IMR-90 (cell line): ENCODE data around the gene GHR. TPM values are rescaled to one million over a fixed set of nuclear protein-coding genes. Genes with fewer than 3 reads are reported as not detected.

Experiments
- ATAC-seq: fragments of 200-7000 bp; cut with Tn5 transposase; 2 replicates; pipeline ENCODE4 v1.9.1; 2020; ENCODE audit warnings: low read depth, mild to moderate bottlenecking, moderate library complexity
- BruUV-seq: library from RNA; stranded (reverse); fragments of 400-500 nt; replicated peaks from 2 replicates; lab custom pipeline; 2021; lab: Mats Ljungman, UMichigan
- CTCF ChIA-PET: fragments of 300-600 bp; formaldehyde crosslinking; extraction: SDS; loops from one replicate; lab custom pipeline; 2021; ENCODE audit warnings: antibody characterized with exemption; lab: Yijun Ruan, JAX
- POLR2A ChIA-PET: fragments of 300-600 bp; sonication (Branson Sonifier 250); formaldehyde crosslinking; loops from one replicate; lab custom pipeline; 2022; ENCODE audit warnings: antibody characterized with exemption; ENCODE audit not compliant: unreplicated experiment; lab: Charles Lee
- DNase-seq: peaks from one replicate; pipeline ENCODE4 v3.0.0; 2013
- H2AFZ ChIP-seq: replicated peaks from 2 replicates; pipeline ENCODE3; 2013; ENCODE audit warnings: low read length, mild to moderate bottlenecking; ENCODE audit not compliant: poor library complexity
- H2AK5ac ChIP-seq: 2 replicates; pipeline ENCODE4 v1.6.1; 2013; ENCODE audit warnings: low read depth, low read length, inconsistent platforms
- H2AK9ac ChIP-seq: replicated peaks from 2 replicates; pipeline ENCODE3; 2013; ENCODE audit warnings: mild to moderate bottlenecking, low read depth, low read length, moderate library complexity; ENCODE audit not compliant: poor library complexity
- H2BK120ac ChIP-seq: 2 replicates; pipeline ENCODE4 v1.6.1; 2013; ENCODE audit warnings: low read depth, low read length, inconsistent platforms
- H2BK15ac ChIP-seq: 3 replicates; pipeline ENCODE4 v1.6.1; 2013; ENCODE audit warnings: low read depth, low read length, inconsistent platforms
- H2BK20ac ChIP-seq: 2 replicates; pipeline ENCODE4 v1.6.1; 2013; ENCODE audit warnings: low read depth, mild to moderate bottlenecking, inconsistent platforms, low read length, moderate library complexity
- H2BK5ac ChIP-seq: 2 replicates; pipeline ENCODE4 v1.6.1; 2013; ENCODE audit warnings: mild to moderate bottlenecking, low read depth, low read length, inconsistent platforms; ENCODE audit not compliant: poor library complexity, severe bottlenecking
- H3K14ac ChIP-seq: replicated peaks from 2 replicates; pipeline ENCODE4 v1.6.1; 2013; ENCODE audit warnings: low read depth, low read length, inconsistent platforms
- H3K18ac ChIP-seq: 2 replicates; pipeline ENCODE4 v1.6.1; 2013; ENCODE audit warnings: low read depth, low read length, control low read depth
- H3K23ac ChIP-seq: 2 replicates; pipeline ENCODE4 v1.6.1; 2013; ENCODE audit warnings: low read depth, low read length, inconsistent platforms
- H3K27ac ChIP-seq: 2 replicates; pipeline ENCODE4 v1.5.1; 2013; ENCODE audit warnings: mild to moderate bottlenecking, control low read depth, low read length; ENCODE audit not compliant: insufficient read depth
- H3K27me3 ChIP-seq: 2 replicates; pipeline ENCODE4 v1.6.1; 2013; ENCODE audit warnings: low read length; ENCODE audit not compliant: control insufficient read depth, insufficient read depth
- H3K36me3 ChIP-seq: 2 replicates; pipeline ENCODE4 v1.6.1; 2013; ENCODE audit warnings: low read length, mixed read lengths; ENCODE audit not compliant: control insufficient read depth, insufficient read depth
- H3K4ac ChIP-seq: 2 replicates; pipeline ENCODE4 v1.6.1; 2013; ENCODE audit warnings: low read depth, low read length, inconsistent platforms
- H3K4me1 ChIP-seq: 2 replicates; pipeline ENCODE4 v1.6.1; 2013; ENCODE audit warnings: low read length, mixed read lengths; ENCODE audit not compliant: control insufficient read depth, insufficient read depth
- H3K4me2 ChIP-seq: 2 replicates; pipeline ENCODE4 v1.6.1; 2013; ENCODE audit warnings: low read depth, mild to moderate bottlenecking, control low read depth, low read length, moderate library complexity
- H3K4me3 ChIP-seq: 2 replicates; pipeline ENCODE4 v1.5.1; 2013; ENCODE audit warnings: low read depth, mild to moderate bottlenecking, control low read depth, low read length, moderate library complexity; ENCODE audit not compliant: insufficient read depth
- H3K56ac ChIP-seq: 2 replicates; pipeline ENCODE4 v1.6.1; 2013; ENCODE audit warnings: low read length, inconsistent platforms; ENCODE audit not compliant: insufficient read depth; ENCODE audit errors: extremely low read depth
- H3K79me1 ChIP-seq, 2 experiments: 2 replicates each; pipeline ENCODE4 v1.6.1; 2013; ENCODE audit warnings: low read length in 2 of 2, inconsistent platforms in 1 of 2, low read depth in 1 of 2
- H3K9ac ChIP-seq: 2 replicates; pipeline ENCODE4 v1.6.1; 2013; ENCODE audit warnings: low read depth, low read length, control low read depth
- H3K9me1 ChIP-seq: 2 replicates; pipeline ENCODE4 v1.6.1; 2013; ENCODE audit warnings: low read length, inconsistent platforms; ENCODE audit not compliant: insufficient read depth
- H3K9me3 ChIP-seq: 2 replicates; pipeline ENCODE4 v1.6.1; 2013; ENCODE audit warnings: low read length; ENCODE audit not compliant: control insufficient read depth, insufficient read depth
- H4K20me1 ChIP-seq: 2 replicates; pipeline ENCODE4 v1.6.1; 2013; ENCODE audit warnings: low read length, inconsistent platforms; ENCODE audit not compliant: insufficient read depth
- H4K5ac ChIP-seq: 2 replicates; pipeline ENCODE4 v1.6.1; 2013; ENCODE audit warnings: mild to moderate bottlenecking, low read depth, low read length, control low read depth
- H4K8ac ChIP-seq, 2 experiments: 2 replicates each; pipeline ENCODE4 v1.6.1; 2013; ENCODE audit warnings: low read depth in 2 of 2, low read length in 2 of 2, control low read depth in 1 of 2, inconsistent platforms in 1 of 2
- H4K91ac ChIP-seq: 2 replicates; pipeline ENCODE4 v1.6.1; 2013; ENCODE audit warnings: low read depth, low read length, inconsistent platforms; ENCODE audit not compliant: insufficient read depth
- BHLHE40 ChIP-seq: fragments of 150-350 bp; IDR thresholded peaks from 2 replicates; pipeline ENCODE4 v1.6.1; 2016; ENCODE audit warnings: mild to moderate bottlenecking, low read depth, low read length
- CTCF ChIP-seq: conservative IDR thresholded peaks from 2 replicates; pipeline ENCODE4 v1.5.1; 2012; ENCODE audit warnings: mild to moderate bottlenecking, low read depth, low read length, improper control_type of control experiment
- FOS ChIP-seq: fragments of 150-350 bp; IDR thresholded peaks from 2 replicates; pipeline ENCODE4 v1.6.1; 2016; ENCODE audit warnings: low read depth, low read length
- MAFK ChIP-seq: IDR thresholded peaks from 2 replicates; pipeline ENCODE4 v1.6.1; 2012; ENCODE audit warnings: low read depth, low read length, improper control_type of control experiment
- MXI1 ChIP-seq: IDR thresholded peaks from 2 replicates; pipeline ENCODE4 v1.6.1; 2012; ENCODE audit warnings: low read depth, mild to moderate bottlenecking, low read length, moderate library complexity, borderline replicate concordance
- NFE2L2 ChIP-seq: fragments of 150-350 bp; IDR thresholded peaks from 2 replicates; pipeline ENCODE4 v1.6.1; 2016; ENCODE audit warnings: low read depth, mild to moderate bottlenecking, low read length
- POLR2A ChIP-seq: IDR thresholded peaks from 2 replicates; pipeline ENCODE4 v1.6.1; 2012; ENCODE audit warnings: mild to moderate bottlenecking, low read depth, low read length
- RCOR1 ChIP-seq: IDR thresholded peaks from 2 replicates; pipeline ENCODE4 v1.6.1; 2012; ENCODE audit warnings: mild to moderate bottlenecking, low read length, improper control_type of control experiment; ENCODE audit not compliant: insufficient replicate concordance
- WGBS, 2 experiments: methylation state at CpG; one replicate each; pipeline versions ENCODE4 v1.1.5 to v1.1.7; 2013; ENCODE audit warnings: missing lambda C conversion rate in 2 of 2; ENCODE audit not compliant: insufficient read length in 1 of 2; ENCODE audit errors: extremely low coverage in 2 of 2; 5-methylcytosine and 5-hydroxymethylcytosine counted together
- dilution Hi-C: fragments of 300-500 bp; cut with HindIII; formaldehyde crosslinking; loops from one replicate; pipeline ENCODE4 v1.14.3; 2018; ENCODE audit warnings: low sequenced_read_pairs; ENCODE audit not compliant: unreplicated experiment
- in situ Hi-C: fragments of 300-500 bp; cut with MboI; formaldehyde crosslinking; loops from 3 replicates; pipeline ENCODE4 v1.14.3; 2019; ENCODE audit warnings: low sequenced_read_pairs, inconsistent platforms, mixed read lengths
- intact Hi-C: fragments of 100-400 bp; cut with micrococcal nuclease; formaldehyde crosslinking; loops from 2 replicates; pipeline ENCODE4 v1.10.0; 2022
- polyA plus RNA-seq, 3 experiments: library from polyadenylated mRNA; depleted of rRNA; stranded (reverse); fragments of >200 nt; gene quantifications; 2 replicates each; pipeline ENCODE4 v1.2.3, GENCODE V29; 2012; ENCODE audit warnings: low replicate concordance in 1 of 3
- total RNA-seq: library from RNA; depleted of rRNA; stranded (reverse); fragments of >200 nt; gene quantifications from 2 replicates; pipeline ENCODE4 v1.2.3, GENCODE V29; 2012
- TF ChIP-seq, protein P1 (sequence below): fragments of 150-350 bp; IDR thresholded peaks from 2 replicates; pipeline ENCODE4 v1.6.1; 2016; ENCODE audit warnings: low read depth, mild to moderate bottlenecking, low read length, moderate library complexity, borderline replicate concordance

GHR gene
- total and polyA plus RNA-seq, 2 of the 4 experiments (the other 2 are of a cell fraction): 0.36 to 1.1 TPM

- H2BK20ac ChIP-seq: no peak overlapping the region
- no peak overlapping the region for H2BK15ac ChIP-seq
- no peak overlapping the region for H4K8ac ChIP-seq
- H3K36me3 ChIP-seq: no peaks in the 10 kb centered on the region
- H3K4ac ChIP-seq: no peak overlapping the region
- no peaks in the 10 kb centered on the region for H3K4me1 ChIP-seq
- no peaks in the 10 kb centered on the region for H3K9me1 ChIP-seq
- BruUV-seq: no TSS peak
- intact Hi-C loops (no loop called here), dilution Hi-C loops (no loop called here), in situ Hi-C loops (no loop called here)
- no peaks in the 10 kb centered on the region for H3K27me3 ChIP-seq
- POLR2A ChIA-PET: no interaction called here
- no peak overlapping the region for H4K91ac ChIP-seq
- no peak overlapping the region for H3K4me2 ChIP-seq
- H3K14ac ChIP-seq: no peak overlapping the region
- CTCF ChIA-PET: interaction anchor here (0.6 kb wide), 1 partner anchor 42 kb away, joined by 3 read pairs; no protein-coding TSS in a partner anchor
- H3K23ac ChIP-seq: no peak overlapping the region
- ATAC-seq (no peak), DNase-seq (no peak)
- H2AK5ac ChIP-seq: no peak overlapping the region
- TF ChIP-seq RCOR1 (no peak), FOS (no peak), CTCF (no peak), POLR2A (no peak), MXI1 (no peak), MAFK (no peak), BHLHE40 (no peak), NFE2L2 (no peak)
- TF ChIP-seq, protein P1, sequence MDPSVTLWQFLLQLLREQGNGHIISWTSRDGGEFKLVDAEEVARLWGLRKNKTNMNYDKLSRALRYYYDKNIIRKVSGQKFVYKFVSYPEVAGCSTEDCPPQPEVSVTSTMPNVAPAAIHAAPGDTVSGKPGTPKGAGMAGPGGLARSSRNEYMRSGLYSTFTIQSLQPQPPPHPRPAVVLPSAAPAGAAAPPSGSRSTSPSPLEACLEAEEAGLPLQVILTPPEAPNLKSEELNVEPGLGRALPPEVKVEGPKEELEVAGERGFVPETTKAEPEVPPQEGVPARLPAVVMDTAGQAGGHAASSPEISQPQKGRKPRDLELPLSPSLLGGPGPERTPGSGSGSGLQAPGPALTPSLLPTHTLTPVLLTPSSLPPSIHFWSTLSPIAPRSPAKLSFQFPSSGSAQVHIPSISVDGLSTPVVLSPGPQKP: no peak
- WGBS, 2 experiments: no CpG with 5 or more reads among the region's 4 CpGs
- no peaks in the 10 kb centered on the region for H3K9me3 ChIP-seq
- H3K56ac ChIP-seq: no peak overlapping the region
- H3K9ac ChIP-seq: no peak overlapping the region
- H2AFZ ChIP-seq: no peak overlapping the region
- H4K5ac ChIP-seq: no peak overlapping the region
- H3K79me1 ChIP-seq: no peaks in the 10 kb centered on the region
- H2BK120ac ChIP-seq: no peak overlapping the region
- no peak overlapping the region for H3K27ac ChIP-seq
- H3K18ac ChIP-seq: no peak overlapping the region
- H3K4me3 ChIP-seq: no peak overlapping the region
- no peak overlapping the region for H2AK9ac ChIP-seq
- no peaks in the 10 kb centered on the region for H4K20me1 ChIP-seq
- no peak overlapping the region for H2BK5ac ChIP-seq
Measured at GRCh38 chr5:42634575-42634974, 211.3 kb downstream of the GHR start.
